ENCODE data around the gene THAP2.
"Not testable (repeated sequence)": the region's sequence is repeated elsewhere in the genome, so short reads cannot be mapped to it uniquely, and the experiment has no call there.

The THAP2 gene

GRCh38 chr12:71671311-71671710 is 7.2 kb downstream of the THAP2 start:
- in situ Hi-C loops (cut with MboI; ENCODE audit: low sequenced_read_pairs) = no loop called here
- no peak for DNase-seq (ENCODE audit: low spot score in 2 of 2)
- Histone ChIP-seq H3K4me1 (no peaks in the 10 kb centered on the region), H3K27me3 (ENCODE audit: low read depth) (no peaks in the 10 kb centered on the region), H3K4me3 (no peak overlapping the region), H3K9me3 (no peaks in the 10 kb centered on the region), H3K36me3 (replicated peaks) (no peaks in the 10 kb centered on the region; the same call in 1 of the 2 replicates)

- Histone ChIP-seq H3K4me3 (no peak overlapping the region), H3K36me3 (replicated peaks) (no peaks in the 10 kb centered on the region; the same call in 1 of the 2 replicates), H3K27me3 (ENCODE audit: low read depth) (no peaks in the 10 kb centered on the region), H3K9me3 (no peaks in the 10 kb centered on the region), H3K4me1 (no peaks in the 10 kb centered on the region)
- in situ Hi-C loops (cut with MboI; ENCODE audit: low sequenced_read_pairs) = no loop called here
- DNase-seq (ENCODE audit: low spot score in 2 of 2) = no peak
Observed at GRCh38 chr12:71671816-71672215, 7.7 kb downstream of the THAP2 start.

DNA sequence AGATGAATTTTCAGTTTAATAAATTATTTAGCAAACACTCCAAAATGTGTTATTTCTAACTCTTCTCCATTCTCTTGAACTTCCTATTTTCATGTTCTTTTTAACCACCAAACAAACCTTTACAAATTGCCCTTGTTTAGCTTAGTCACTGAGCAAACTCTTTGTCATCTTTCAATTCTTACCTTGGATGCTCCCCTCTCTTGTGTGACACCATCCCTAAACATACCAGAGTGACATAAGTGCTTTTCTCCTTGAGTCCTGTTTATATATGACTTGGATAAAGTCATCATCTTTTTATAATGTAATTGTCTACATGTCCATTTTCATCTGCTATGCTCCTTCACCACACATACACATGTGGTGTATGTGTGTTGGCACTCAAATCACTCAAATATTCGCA is 18.4 kb downstream of the THAP2 start:
- in situ Hi-C loops (cut with MboI; ENCODE audit: low sequenced_read_pairs) = no loop called here
- Histone ChIP-seq H3K36me3 (replicated peaks) (no peaks in the 10 kb centered on the region), H3K4me3 (no peak overlapping the region), H3K27me3 (ENCODE audit: low read depth) (no peaks in the 10 kb centered on the region), H3K9me3 (no peaks in the 10 kb centered on the region), H3K4me1 (peaks cover 11% of the 10 kb centered on the region)
- DNase-seq (ENCODE audit: low spot score in 2 of 2) = no peak

DNA sequence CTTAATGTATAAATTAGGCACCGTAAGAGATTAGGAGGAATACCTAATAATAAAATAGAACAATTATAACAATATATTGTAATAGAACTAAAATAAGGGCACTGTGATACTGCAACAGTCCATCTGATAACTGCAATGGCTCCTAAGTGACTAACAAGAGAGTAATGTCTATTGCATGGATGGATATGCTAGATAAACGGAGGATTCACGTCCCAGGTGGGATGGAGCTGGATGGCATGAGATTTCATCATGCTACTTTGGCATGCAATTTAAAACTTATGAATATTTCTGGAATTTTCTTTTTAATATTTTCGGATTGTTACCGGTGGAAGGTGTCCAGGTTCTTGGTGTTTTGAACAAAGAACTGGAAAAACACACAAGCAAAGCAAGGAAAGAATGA is 19.5 kb downstream of the THAP2 start:
- Histone ChIP-seq H3K4me1 (peaks cover 18% of the 10 kb centered on the region), H3K27me3 (ENCODE audit: low read depth) (no peaks in the 10 kb centered on the region), H3K36me3 (replicated peaks) (no peaks in the 10 kb centered on the region), H3K9me3 (no peaks in the 10 kb centered on the region), H3K4me3 (no peak overlapping the region)
- in situ Hi-C loops (cut with MboI; ENCODE audit: low sequenced_read_pairs) = no loop called here
- DNase-seq (ENCODE audit: low spot score in 2 of 2) = no peak

- Histone ChIP-seq H3K4me1 (peaks cover 18% of the 10 kb centered on the region), H3K4me3 (no peak overlapping the region), H3K27me3 (ENCODE audit: low read depth) (no peaks in the 10 kb centered on the region), H3K36me3 (replicated peaks) (no peaks in the 10 kb centered on the region), H3K9me3 (no peaks in the 10 kb centered on the region)
- DNase-seq (ENCODE audit: low spot score in 2 of 2) = no peak
- in situ Hi-C loops (cut with MboI; ENCODE audit: low sequenced_read_pairs) = no loop called here
Observed at GRCh38 chr12:71684081-71684480, 20.0 kb downstream of the THAP2 start.

DNA sequence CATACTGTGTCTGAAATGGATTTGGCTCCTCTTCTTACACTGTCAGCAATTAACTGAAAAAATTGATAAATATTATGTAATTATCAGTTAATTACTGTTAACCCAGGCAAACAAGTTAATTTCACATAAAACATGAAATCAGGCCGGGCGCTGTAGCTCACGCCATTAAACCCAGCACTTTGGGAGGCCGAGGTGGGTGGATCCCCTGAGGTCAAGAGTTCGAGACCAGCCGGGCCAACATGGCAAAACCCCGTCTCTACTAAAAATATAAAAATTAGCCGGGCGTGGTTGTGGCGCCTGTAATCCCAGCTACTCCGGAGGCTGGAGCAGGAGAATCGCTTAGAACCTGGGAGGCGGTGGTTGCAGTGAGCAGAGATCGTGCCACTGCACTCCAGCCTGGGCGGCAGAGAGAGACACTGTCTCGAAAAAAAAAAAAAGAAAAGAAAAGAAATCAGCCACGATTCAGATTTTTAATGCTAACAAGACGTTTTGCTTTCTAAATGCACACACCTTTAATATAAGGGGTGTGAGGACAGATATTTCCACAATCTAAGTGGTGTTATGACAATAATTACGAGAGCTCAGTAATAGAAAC is 21.3 kb downstream of the THAP2 start:
- Histone ChIP-seq H3K9me3 (no peaks in the 10 kb centered on the region), H3K4me1 (peaks cover 11% of the 10 kb centered on the region; the same call in 1 of the 2 replicates), H3K27me3 (ENCODE audit: low read depth) (no peaks in the 10 kb centered on the region), H3K4me3 (peak overlapping the region; percentile 53), H3K36me3 (replicated peaks) (no peaks in the 10 kb centered on the region)
- in situ Hi-C loops (cut with MboI; ENCODE audit: low sequenced_read_pairs) = no loop called here
- DNase-seq (ENCODE audit: low spot score in 2 of 2) = peak in 1 of 2 experiments; percentile 13

DNA sequence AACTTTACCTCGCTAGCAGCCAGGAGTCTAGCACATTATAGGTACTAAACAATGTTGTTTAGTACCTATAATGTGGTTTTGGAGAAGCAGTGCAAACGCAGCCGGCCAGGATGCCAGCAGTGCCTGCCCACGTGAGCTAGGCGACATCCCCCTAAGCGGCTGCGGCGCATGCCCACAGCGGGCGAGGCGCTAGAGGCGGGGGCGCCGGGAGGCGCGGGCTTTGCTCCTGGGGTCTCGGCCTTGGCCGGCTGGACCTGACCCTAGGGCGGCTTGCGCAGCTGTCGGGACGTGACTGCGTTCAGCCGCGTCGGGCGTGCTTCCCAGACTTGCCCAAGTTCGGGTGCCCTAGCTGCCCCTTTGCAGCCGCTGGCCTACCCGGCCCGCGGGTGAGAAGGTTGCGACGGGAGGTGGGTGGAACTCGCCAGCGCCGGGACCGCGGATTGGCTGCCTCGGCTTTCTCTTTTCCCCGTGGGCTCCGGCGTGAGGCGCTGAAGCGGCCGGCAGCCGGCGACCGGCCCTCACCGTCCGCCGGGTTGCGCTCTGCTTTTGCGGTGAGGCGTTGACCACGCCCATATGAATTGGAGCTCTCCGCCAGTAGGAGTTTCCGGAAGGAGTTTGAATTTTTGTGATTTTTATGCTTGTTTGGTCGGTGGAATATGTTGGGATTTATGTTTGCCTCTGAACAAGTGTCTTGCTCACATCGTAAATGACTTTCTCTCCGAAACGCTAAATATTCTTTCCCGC is 22.0 kb downstream of the THAP2 start, which contains the start of gene TMEM19:
TMEM19 (plus strand) TSS at position 169 of the 744 bp plus-strand sequence. CDS start 599 bp downstream, outside the sequence.
- Histone ChIP-seq H3K4me1 (peaks cover 11% of the 10 kb centered on the region; the same call in 1 of the 2 replicates), H3K36me3 (replicated peaks) (no peaks in the 10 kb centered on the region), H3K4me3 (peak within 1 kb of the TSS; percentile 53), H3K9me3 (no peaks in the 10 kb centered on the region), H3K27me3 (ENCODE audit: low read depth) (no peaks in the 10 kb centered on the region)
- in situ Hi-C loops (cut with MboI; ENCODE audit: low sequenced_read_pairs) = no loop called here
- peak; percentile 84 to 88 for DNase-seq (ENCODE audit: low spot score in 2 of 2)

GRCh38 chr12:71686658-71687025 is 22.5 kb downstream of the THAP2 start:
- in situ Hi-C loops (cut with MboI; ENCODE audit: low sequenced_read_pairs) = no loop called here

DNA sequence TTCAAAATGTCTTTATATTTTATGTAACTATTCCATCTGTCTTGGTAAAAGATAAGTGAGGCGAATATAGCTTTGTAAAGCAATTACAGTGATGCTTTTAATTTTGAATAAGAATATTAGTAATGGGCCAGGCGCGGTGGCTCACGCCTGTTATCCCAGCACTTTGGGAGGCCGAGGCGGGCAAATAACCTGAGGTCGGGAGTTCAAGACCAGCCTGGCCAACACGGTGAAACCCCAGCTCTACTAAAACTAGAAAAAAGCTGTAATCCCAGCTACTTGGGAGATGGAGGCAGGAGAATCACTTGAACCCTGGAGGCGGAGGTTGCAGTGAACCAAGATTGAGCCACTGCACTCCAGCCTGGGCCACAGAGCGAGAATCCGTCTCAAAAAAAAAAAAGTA is 23.1 kb downstream of the THAP2 start:
- in situ Hi-C loops (cut with MboI; ENCODE audit: low sequenced_read_pairs); H3K36me3 ChIP-seq (replicated peaks); H3K27me3 ChIP-seq (ENCODE audit: low read depth); DNase-seq (ENCODE audit: low spot score in 2 of 2); H3K9me3 ChIP-seq: not testable (repeated sequence)
- Histone ChIP-seq H3K4me1 (peaks cover 11% of the 10 kb centered on the region; the same call in 1 of the 2 replicates), H3K4me3 (peak overlapping the region; percentile 53)

More at GRCh38 chr12:71686658-71687025, 22.5 kb downstream of the THAP2 start:
- no peak for DNase-seq (ENCODE audit: low spot score in 2 of 2)
- peak overlapping the region; percentile 53 for H3K4me3 ChIP-seq
- no peaks in the 10 kb centered on the region for H3K36me3 ChIP-seq (replicated peaks)
- no peaks in the 10 kb centered on the region for H3K27me3 ChIP-seq (ENCODE audit: low read depth)
- H3K9me3 ChIP-seq = no peaks in the 10 kb centered on the region
- H3K4me1 ChIP-seq = peaks cover 11% of the 10 kb centered on the region; the same call in 1 of the 2 replicates

- Histone ChIP-seq H3K36me3 (replicated peaks) (no peaks in the 10 kb centered on the region), H3K9me3 (no peaks in the 10 kb centered on the region), H3K4me3 (no peak overlapping the region), H3K27me3 (ENCODE audit: low read depth) (no peaks in the 10 kb centered on the region), H3K4me1 (peaks cover 11% of the 10 kb centered on the region; the same call in 1 of the 2 replicates)
- in situ Hi-C loops (cut with MboI; ENCODE audit: low sequenced_read_pairs) = no loop called here
- DNase-seq (ENCODE audit: low spot score in 2 of 2) = no peak
Observed at GRCh38 chr12:71688961-71689570, 25.0 kb downstream of the THAP2 start.

GRCh38 chr12:71691504-71692129 is 27.5 kb downstream of the THAP2 start:
- H3K4me3 ChIP-seq = no peak overlapping the region
- no peaks in the 10 kb centered on the region for H3K9me3 ChIP-seq
- no peaks in the 10 kb centered on the region for H3K27me3 ChIP-seq (ENCODE audit: low read depth)
- no peak for DNase-seq (ENCODE audit: low spot score in 2 of 2)
- H3K4me1 ChIP-seq = peaks cover 8% of the 10 kb centered on the region; the same call in 1 of the 2 replicates
- H3K36me3 ChIP-seq (replicated peaks) = peaks cover 4% of the 10 kb centered on the region; the same call in 1 of the 2 replicates
- in situ Hi-C loops (cut with MboI; ENCODE audit: low sequenced_read_pairs) = no loop called here

GRCh38 chr12:71693126-71693525 is 29.0 kb downstream of the THAP2 start:
- Histone ChIP-seq H3K4me1 (peaks cover under 1% of the 10 kb centered on the region; the same call in 1 of the 2 replicates), H3K36me3 (replicated peaks) (peaks cover 10% of the 10 kb centered on the region), H3K27me3 (ENCODE audit: low read depth) (no peaks in the 10 kb centered on the region), H3K4me3 (no peak overlapping the region), H3K9me3 (no peaks in the 10 kb centered on the region)
- DNase-seq (ENCODE audit: low spot score in 2 of 2) = no peak
- in situ Hi-C loops (cut with MboI; ENCODE audit: low sequenced_read_pairs) = no loop called here

DNA sequence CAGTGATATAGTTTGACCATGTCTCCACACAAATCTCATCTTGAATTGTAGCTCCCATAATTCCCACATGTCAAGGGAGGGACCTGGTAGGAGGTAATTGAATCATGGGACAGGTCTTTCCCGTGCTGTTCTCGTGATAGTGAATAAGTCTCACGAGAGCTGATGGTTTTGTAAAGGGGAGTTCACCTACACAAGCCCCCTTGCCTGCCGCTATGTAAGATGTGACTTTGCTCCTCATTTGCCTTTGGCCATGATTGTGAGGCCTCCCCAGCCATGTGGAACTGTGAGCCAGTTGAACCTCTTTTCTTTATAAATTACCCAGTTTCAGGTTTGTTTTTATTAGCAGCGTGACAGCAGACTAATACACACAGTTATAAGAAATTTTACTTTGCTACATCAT is 29.6 kb downstream of the THAP2 start:
- H3K4me3 ChIP-seq; H3K27me3 ChIP-seq (ENCODE audit: low read depth); H3K4me1 ChIP-seq; DNase-seq (ENCODE audit: low spot score in 2 of 2); in situ Hi-C loops (cut with MboI; ENCODE audit: low sequenced_read_pairs); H3K9me3 ChIP-seq; H3K36me3 ChIP-seq (replicated peaks): not testable (repeated sequence)

Data from HAP-1 (cell line).